Stimulated activated CD8-positive, alpha-beta memory T cell treated with anti-CD3 and anti-CD28 coated beads, Interleukin-2, amount 100 ng/mL, for 1 hour (primary cell): ENCODE results near the gene OR6Y1.

Experiments used
- DNase-seq, 2 donors: peaks; one replicate each; pipeline ENCODE4 v3.0.0-alpha.2; 2020; ENCODE audit warnings: low read depth in 2 of 2

The OR6Y1 gene, protein sequence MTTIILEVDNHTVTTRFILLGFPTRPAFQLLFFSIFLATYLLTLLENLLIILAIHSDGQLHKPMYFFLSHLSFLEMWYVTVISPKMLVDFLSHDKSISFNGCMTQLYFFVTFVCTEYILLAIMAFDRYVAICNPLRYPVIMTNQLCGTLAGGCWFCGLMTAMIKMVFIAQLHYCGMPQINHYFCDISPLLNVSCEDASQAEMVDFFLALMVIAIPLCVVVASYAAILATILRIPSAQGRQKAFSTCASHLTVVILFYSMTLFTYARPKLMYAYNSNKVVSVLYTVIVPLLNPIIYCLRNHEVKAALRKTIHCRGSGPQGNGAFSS

DNA sequence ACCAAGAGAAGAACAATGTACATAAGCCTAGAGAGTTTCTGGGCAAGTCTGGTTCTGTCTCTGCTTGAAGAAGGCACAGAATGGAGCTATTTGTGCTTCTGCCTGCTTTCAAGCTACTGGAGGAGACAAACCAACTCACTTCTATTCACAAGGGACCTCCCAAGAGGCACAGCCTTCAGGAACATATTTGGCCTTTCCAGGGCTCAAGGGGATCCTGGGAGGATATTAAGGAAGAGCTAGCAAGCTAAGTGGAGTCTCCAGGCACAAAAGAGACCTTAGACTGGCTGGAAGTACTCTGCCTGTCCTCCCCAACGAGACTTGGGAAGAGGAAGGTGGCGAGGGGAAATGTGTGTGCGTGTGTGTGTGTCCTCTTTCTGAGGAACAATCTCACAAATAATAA, at the start of gene OR6Y1:
TSS of gene OR6Y1 (minus strand) at position 54 of the 400 bp plus-strand sequence. CDS start 6,300 bp downstream, outside the sequence.
- DNase-seq = no peak

DNA sequence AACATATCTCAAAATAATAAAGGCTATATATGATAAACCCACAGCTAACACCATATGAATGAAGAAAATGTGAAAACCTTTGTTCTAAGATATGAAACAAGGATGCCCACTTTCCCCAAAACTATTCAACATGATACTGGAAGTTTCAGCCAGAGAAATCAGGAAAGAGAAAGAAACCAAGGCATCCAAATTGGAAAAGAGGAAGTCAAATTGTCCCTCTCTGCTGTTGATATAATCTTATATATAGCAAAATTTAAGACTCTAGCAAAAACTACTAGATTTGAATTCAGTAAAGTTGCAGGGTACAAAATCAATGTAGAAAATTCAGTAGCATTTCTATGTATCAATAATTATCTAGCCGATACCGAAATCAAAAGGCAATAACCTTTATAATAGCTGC, 46.5 kb upstream of the OR6Y1 start:
- no peak for DNase-seq

DNA sequence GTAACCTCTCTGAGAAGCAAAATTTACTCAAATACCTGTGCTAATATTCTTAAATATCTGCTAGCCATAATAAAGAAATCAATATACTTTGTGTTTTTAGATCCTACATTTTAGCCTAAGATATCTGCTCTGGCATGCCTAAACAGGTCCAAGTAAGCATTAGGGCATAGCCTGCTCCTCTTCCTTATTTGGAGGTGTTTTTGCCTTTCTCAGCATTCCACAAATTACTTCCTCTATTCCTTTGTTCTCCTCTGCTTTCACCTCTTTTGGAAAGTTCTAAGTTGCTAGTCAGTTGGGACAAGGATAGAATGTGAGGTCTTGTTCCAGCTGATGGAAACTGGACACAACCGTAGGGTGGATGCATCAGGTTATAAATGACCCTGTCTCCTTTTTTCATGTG, 32.7 kb upstream of the OR6Y1 start:
- DNase-seq = no peak

DNA sequence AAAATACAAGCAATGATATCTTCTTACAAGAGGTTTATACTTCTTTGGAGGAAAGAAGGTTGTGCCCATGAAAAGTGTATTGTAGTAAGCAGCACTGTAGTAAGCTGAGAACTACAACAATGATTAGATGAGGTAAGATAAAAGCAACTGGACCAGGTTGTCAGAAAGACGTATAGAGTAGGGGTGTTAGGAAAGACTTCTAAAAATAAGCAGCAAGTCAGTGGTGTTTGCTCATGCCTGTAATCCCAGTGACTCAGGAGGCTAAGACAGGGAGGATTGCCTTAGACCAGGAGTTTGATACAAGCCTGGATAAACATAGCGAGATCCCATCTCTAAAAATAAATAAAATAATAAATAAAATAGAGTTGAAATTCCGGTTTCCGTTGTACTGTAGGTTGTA, 29.8 kb upstream of the OR6Y1 start:
- DNase-seq = no peak

DNA sequence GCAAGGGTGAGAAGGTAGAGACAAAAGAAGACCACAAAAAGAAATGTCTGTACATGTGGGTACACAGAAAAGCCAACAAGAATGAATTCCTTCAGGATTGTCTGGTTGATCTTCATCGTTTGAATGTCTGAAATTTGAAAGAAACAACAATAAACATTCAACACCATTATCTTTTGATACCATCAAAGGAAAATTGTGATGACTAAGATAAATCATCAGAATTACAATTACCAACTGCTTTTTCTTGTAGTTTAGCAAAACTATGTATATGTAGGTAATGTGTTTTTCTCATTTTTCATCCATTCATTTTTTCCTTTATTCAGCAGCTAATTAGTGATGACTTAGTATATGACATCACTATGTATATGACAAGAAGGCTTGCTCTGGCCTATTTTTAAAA, 25.5 kb upstream of the OR6Y1 start, which contains the start of gene OR10X1:
TSS of gene OR10X1 (minus strand) at position 167 of the 400 bp plus-strand sequence. CDS start at position 167, 0 bp downstream.
- DNase-seq = no peak

DNA sequence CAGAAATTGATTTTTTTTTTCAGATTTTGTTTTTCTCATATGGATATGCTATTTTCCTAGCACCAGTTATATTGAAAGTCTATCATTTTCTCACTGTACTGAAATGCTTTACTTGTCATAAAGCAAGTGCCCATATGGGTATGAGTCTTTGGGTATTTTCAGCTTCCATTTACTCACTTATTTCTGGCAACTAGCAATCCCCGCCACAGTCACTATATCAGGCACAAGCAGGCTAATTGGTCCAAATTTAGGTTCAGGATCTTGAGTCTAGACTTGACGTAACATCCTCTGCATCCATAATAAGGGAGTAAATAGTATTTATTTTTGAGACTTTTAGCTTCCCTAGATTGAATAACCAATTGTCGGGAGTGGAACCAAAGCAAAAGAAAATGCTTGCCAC, 23.4 kb upstream of the OR6Y1 start:
- no peak for DNase-seq

DNA sequence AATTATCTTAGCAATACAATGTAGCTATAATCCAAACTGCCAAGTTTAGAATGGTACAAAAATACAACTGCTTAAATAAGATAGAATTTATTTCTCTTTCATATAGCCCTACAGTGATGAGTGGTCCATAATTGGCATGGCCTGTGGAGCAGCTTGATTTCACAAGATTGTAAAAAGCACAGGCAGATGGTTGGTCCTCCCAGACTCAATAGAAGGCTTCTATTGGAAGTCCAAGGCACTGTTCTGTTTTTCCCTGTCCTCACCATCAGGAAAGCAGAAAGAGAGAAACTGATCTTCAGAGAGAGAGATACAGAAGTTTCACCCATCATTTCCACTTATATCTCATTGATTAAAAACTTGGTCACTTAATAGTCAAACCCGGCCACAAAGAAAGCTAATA, 18.0 kb upstream of the OR6Y1 start:
- DNase-seq = no peak

DNA sequence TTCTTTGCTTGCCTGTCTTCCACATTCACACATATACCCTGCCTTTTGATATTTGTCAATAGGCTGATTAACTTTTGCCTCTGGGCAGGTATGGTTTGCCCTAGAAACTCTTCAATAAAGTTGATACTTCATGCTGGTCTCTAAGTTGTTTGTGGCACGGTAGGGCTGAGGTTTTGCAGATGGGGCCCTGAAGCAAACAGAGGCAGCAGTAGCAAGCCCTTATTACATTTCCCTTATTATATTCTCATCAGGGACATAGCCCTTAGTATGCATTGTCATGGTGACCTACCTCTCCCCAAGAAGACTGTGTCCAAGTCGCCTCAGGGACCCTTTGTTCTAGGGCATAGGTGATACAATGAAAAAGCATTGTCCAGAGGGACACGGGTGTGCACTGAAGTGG, 16.3 kb upstream of the OR6Y1 start, which contains the start of gene OR6P1:
TSS of gene OR6P1 (minus strand) at position 101 of the 400 bp plus-strand sequence. CDS start 6,976 bp downstream, outside the sequence.
- no peak for DNase-seq

DNA sequence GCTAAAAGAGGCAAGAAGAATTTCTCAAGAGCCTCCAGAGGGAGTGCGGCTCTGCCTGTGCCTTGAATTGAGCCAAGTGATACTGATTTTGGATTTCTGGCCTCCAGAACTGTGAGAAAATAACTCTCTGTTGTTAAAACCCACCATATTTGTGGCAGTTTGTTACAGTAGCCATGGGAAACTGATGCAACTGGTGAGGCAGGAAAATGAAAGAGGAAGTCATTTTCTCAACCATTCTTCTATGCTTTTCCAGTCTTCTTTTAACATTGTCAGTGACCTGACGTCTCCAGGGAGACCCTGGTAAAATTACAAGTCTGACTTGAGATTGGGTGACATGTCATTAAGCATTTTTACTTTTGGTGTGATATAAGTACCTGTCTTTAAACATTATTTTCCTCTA, 10.4 kb upstream of the OR6Y1 start:
- no peak for DNase-seq

DNA sequence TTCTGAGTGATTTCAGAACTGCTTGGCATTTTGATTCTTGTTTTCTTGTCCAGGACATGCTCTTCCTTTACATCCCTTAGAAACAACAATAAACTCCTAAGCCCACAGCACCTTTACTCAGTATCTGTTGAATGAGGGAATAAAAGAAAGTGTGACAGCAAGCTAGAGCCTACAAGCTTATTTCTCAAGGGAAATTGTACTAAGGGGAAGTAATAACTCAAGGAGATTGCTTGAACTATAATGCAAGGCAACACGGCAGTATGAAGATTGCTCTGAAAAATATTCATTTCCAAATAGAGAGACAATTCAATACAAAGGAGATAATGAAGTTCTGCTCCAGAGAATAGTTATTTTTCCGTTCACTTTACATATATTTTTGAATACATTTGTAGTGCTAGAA, 9.6 kb upstream of the OR6Y1 start:
- no peak for DNase-seq

DNA sequence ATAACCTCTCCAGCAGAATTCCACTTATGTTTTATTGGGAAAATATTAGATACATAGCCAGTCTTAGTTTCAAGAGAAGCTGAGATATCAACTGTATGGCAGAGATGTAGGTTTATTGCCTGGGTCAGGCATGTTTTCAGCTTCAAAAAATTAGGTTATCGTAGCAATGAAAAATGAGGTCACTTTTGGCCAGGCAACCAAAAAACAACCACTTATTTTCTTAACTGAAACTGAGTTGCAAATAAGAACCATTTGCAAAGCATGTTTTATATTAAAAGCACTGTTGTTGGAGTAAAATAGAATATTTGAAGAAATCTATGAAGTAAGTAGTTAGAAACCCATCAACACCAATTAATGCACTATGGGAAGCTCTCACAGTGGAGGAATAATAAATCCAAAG, 5.5 kb upstream of the OR6Y1 start:
- DNase-seq = no peak

DNA sequence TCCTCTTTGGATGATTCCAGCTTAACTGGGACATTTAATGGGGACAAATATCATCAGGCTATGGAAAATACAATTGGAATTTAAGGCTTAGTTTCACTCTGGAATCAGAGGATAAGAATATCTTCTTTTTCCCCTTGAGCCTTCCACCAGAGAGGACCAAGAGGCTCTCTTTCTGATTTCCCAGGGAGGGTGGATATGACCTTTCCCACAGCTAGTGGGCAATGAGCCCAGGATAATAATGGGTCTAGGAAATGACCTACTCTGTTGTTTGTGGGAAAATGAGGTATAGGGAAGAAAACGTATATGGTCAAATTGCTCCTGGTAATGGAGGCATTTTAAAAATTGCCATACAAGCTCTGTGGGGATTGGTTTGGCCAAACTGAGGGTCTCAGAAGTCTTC, 1.9 kb downstream of the OR6Y1 start:
- no peak for DNase-seq

DNA sequence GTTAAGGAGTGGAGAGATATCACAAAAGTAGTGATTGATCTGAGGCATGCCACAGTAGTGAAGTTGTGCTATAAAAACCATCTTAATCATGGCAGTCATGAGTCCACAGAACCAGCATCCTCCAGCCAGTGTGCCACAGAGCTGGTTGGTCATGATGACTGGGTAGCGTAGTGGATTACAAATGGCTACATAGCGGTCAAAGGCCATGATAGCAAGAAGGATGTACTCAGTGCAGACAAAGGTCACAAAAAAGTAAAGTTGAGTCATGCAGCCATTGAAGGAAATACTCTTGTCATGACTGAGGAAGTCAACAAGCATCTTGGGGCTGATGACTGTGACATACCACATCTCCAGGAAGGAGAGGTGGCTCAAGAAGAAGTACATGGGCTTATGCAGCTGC, 6.7 kb downstream of the OR6Y1 start:
- no peak for DNase-seq

DNA sequence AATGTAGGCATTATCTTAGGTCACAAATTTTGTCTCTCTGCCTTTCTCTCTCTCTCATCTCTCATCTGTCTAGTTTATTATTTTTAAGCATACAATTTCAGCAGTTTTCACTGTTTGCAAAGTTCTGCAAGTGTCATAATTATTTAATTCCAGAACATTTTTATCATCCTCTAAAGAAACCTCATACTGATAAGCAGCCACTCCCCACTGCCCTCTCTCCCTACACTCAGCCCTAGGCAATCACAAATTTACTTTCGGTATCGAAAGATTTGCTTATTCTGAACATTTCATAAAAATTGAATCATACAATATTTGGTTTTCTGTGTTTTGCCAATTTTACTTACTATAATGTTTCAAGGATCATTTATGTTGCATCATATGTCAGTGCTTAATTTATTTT, 16.6 kb downstream of the OR6Y1 start:
- no peak for DNase-seq

DNA sequence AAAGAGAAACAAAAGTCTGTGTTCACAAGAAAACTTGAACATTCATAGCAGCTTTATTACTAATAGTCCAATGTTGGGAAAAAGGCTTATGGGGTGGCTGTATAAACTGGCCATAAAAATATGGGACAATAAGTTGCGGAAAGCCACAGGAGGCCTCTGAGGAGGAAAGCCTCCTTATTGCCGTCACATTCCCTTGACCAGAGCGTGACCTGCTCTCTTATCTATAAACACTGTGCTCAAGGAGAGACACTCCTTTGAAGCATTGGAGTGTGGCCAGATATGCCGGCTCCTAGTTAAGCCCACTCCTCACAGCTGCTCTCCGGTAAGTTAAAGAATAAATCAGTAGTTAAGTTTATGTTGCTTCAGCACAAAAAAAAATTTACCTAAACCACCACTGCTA, 19.7 kb downstream of the OR6Y1 start:
- DNase-seq = no peak

DNA sequence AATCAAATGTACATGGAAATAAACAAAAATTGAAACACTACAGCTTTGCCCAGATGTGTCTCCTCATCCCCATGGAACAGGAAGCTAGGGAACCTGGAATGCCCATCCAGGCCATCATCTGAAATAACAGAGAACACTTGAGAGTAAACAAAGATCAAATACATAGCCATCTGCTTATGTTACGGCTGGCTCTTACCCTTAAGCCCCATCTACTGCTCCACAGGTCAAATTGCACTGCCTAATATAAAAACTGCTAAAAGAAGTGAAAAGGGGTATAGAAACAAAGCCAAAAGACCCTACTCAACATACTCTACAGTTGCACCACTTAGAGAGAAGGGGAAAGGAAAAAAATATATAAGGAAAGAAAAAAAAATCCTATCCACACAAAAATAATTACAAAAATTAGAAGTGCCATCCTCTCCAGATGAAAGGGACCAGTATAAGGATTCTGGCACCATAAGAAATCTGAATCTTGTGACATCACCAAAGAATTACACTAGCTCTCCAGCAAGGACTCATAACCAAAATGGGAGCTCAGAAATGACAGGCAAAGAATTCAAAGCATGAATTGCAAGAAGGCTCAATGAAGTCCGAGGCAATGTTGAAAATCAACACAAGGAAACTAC, 26.9 kb downstream of the OR6Y1 start:
- DNase-seq = no peak

DNA sequence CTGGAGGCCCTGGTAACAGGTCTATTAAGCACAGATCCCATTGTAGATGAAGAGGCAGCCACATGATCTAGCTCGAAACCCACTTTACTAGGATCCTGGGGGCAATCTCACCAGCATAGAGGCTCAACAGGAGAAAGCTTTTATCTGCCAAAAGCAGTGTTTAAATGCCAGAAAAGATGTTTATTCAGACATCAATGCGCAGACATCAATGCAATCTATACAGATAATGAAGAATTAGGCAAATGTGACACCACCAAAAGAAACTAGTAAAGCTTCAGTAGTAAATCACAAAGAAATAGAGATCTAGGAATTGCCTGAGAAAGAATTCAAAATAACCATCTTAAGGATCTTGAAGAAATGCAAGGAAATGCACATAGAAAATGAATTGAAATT, 32.5 kb downstream of the OR6Y1 start:
- no peak for DNase-seq

DNA sequence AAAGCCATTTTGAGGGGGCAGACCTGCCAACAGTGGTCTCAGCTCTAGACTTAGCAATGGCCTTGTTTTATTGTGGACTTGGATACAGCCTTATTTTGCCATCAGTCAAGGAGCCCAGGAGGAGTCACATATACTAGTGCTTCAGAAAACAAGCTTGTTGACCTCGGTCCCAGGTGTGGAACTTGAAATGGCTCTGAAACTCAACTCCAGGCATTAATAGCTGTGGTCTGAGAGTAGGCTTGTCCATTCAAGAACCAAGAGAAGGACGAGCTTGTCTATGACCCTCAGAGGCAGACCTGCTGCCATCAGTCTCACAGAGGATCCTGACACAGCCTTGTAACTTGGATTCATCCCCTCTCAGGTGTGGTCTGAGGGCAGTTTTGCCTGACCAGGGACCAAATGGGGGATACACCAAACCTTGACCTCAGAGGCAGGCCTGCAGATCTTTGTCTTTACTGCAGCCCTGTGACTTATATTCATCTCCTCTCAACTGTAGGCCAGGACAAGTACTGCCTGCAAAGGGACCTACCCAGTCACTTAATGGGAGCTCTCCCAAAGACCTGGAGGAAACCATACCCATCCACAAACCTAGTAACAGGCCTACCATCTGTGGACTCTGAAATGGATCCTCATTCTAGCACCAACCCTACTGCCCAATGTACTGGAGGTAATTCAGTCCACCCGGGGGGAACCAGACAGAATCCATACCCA, 33.1 kb downstream of the OR6Y1 start:
- DNase-seq = no peak

DNA sequence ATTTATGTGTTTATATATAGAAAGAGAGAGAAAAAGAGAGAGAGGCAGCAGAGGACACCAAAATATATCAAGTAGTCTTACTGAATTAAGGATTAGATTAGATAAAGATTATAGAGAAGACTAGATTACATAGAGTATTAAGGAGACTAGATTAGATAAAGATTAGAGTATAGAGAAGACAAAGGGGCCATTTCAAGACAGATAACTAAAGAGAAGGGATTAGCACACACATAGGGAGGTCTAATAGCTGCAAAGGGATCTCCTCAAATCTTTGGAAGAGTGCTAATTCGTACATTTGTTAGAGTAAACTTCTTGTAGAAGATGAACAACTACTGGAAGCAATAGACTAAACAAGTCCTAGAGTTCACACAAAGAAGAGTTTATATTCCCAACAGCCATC, 34.2 kb downstream of the OR6Y1 start:
- no peak for DNase-seq

DNA sequence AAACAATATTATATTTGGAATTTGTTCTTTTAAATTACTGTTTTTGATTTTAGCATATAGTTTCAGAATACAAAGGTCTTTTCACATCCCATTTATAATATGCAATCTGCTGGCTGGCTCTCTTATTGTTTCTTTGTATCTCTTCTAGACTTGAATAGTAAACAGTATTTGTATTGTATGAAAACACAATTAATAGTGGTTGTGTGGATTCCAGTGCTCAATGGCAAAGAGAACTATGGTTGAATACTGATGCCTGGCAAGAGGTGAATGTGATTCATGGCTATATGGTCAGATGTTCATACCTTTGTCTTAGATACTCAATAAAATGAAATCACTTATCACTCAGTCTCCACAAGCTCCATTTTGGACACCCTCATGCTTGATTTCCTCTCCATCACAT, 37.2 kb downstream of the OR6Y1 start:
- no peak for DNase-seq

DNA sequence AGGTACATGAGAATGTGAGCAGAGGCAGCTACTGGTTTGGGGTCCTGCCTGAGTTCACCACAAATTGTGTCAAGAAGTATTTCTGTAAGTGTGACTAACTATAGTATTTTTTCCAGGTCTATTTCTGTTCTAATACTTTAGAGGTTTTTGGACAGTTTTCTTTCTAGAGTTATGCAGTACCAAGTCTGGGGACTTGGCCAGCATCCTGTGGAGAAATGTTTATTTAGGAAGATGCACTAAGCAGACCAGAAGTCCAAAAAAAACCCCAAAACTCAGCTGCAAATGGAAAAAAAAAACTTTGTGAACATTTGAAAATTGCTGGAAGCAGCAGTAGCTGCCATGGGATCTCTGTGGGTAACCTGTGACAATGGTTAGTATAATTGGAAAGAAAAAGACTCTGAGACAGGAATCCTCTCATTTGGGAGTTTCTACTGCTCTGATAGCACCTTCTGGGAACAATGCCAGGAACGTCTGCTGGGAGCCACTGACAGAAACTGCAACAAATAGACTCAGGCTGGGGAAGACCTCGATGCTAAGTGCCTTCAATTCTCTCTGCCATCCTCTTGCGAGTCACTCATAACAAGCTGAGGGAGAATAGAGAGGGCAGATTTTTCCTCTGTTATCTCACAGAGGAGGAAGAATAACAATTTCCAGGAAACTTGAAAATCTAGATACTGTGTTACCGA, 44.6 kb downstream of the OR6Y1 start:
- no peak for DNase-seq

DNA sequence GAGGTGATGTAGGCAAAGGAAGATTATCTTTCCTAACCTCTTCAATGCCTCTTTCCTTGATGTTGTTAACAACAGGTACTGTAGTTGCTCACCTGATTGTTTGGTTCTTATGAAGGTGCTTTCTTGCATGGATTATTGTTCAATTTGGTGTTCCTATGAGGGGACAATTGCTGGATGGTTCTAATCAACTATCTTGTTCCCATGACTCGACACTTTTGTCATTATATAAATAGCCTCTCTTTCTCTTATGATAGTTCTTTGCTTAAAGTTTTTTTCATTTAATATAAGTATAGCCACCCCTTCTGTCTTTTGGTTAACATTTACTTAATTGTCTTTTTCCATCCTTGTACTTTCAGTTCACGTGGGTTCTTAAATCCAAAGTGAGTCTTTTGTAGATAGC, 46.7 kb downstream of the OR6Y1 start:
- DNase-seq = no peak
